Measurements from ENCODE around the gene DGKD.

DGKD gene

GRCh38 chr2:233430081-233430480, 75.8 kb downstream of the DGKD start:
- no peak for DNase-seq

DNA sequence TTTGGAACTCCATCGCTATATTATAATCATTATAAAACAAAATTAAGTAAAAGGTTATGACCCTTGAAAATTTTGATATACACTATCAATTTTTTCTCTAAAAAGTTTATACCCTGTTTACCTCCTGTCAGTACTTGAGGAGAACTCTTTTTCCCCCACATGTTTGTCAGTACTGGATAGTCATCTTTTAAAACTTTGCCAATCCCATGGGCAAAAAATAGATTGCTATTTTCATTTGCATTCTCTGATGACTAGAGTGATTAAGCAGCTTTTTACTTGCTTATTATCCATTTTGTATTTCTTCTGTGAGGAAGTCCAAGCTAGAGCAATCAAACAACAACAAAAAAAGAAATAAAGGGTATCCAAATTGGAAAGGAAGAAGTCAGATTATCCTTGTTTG, 76.4 kb downstream of the DGKD start:
- no peak for DNase-seq

DNA sequence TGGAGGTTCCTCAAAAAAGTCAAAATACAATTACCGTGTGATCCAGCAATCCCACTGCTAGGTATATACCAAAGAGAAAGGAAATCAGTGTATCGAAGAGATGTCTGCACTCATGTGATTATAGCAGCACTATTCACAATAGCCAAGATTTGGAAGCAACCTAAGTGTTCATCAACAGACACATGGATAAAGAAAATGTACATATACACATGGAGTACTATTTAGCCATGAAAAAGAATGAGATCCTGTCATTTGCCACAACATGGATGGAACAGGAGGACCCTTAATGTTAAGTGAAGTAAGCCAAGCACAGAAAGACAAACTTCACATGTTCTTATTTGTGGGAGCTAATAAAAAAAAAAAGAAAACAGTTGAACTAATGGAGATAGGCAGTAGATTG, 78.7 kb downstream of the DGKD start:
- DNase-seq, result no peak

DNA sequence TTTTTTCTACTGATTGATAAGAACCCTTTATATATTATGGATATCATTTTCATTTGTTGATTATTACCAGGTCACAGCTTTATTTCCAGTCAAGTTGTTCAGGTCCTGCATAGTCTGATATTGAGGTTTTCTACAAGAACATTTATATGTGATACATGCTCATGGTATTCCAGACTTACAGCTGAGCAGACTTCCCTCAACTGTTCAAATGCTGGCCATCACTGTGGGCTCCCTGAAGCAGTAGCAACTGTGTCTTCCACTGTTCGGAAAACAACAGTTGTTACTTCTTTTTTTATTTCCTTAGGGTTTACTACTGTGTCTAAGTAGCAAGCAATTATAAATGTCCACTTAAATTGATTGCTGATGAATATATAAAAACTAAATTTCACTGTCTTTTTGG, 79.5 kb downstream of the DGKD start:
- DNase-seq, result no peak

GRCh38 chr2:233434666-233435330, 80.5 kb downstream of the DGKD start:
- no peak for DNase-seq

DNA sequence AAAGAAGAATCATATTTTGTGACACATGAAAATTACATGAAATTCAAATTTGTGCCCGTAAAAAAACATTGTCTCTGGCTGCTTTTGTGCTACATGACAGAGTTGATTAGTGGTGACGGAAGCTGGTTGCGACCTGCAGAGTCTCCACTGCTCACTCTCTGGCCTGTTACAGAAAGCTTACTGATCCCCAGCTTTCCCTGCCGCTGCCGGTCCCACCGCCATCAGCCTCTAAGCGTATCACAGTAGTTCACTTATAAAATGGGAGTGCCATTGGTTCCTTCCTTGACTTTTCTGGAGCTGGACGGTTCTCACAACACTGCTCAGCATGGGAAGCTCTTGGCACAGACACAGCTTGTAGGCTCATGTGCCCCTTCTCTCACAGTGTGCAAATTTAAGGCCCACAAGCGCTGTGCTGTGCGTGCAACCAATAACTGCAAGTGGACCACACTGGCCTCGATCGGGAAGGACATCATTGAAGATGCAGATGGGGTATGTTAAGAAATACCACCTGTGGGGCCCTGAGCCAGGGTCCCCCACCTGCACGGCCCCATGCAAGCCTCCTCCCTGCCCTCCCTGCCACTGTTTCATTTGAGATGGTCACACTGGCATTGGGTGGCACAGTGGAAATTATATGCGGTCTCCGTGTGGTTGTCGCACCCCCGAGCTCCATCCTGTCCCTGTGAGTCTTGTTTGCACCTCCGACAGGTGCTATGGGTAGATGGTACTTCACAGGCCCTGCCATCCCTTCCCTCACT, 81.3 kb downstream of the DGKD start:
- DNase-seq, result no peak

GRCh38 chr2:233436191-233436581, 81.9 kb downstream of the DGKD start:
- DNase-seq, result no peak

DNA sequence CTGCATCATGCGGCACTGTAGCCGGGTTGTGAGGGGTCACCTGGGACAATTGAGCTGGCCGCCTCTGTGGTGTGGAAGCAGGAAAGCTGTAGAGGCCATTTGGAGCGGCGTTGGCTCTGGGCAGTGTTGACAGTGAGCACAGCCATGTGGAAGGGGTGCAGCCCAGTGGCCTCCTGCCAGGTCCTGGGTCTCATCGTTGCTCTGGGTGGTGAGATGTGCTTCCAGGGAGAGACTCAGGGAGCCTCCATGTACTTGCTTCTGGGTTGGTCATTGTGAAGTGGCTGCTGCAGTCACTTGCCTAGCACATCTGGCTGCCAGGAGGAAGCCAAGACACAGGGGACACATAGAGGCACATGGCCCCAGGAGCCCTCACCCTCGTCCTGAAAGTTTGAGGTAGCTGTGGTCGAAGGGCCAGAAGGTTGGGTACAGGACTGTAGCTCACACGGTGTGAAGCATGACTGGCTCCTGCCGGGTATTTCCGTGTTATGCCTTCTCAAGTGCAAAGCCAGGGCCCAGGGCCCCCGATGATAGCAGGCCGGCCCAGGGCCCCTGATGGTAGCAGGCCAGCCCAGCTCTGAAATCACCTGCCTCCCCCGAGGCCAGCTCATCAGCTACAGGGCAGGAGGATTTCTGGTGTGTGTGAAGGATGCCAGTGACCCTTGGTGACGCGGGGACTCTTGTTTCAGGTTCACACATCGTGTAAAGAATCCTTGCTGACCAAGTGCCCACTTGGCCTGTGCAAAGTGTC, 82.6 kb downstream of the DGKD start:
- DNase-seq, result no peak

DNA sequence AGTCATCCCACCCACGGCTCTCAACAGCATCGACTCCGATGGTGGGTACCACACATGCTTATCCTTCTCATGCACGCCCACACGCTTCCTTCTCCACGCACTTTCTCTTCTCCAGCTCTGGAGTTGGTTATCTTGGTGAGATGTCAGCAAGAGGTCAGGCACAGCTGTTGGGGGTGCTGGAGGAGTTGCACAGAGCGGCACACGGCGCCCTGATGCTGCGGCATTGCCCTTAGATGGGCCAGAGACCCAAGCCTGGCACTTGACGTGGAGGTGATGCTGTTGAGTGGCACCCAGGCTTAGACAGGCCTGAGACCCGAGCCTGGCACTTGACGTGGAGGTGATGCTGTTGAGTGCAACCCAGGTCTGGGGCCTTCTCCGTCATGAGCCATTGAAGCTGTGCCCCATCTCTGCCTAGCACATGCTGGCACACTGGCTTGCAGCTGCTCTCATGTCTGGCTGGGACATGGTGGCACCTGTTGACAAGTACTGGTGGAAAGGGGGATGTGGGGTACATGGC, 83.2 kb downstream of the DGKD start:
- no peak for DNase-seq

DNA sequence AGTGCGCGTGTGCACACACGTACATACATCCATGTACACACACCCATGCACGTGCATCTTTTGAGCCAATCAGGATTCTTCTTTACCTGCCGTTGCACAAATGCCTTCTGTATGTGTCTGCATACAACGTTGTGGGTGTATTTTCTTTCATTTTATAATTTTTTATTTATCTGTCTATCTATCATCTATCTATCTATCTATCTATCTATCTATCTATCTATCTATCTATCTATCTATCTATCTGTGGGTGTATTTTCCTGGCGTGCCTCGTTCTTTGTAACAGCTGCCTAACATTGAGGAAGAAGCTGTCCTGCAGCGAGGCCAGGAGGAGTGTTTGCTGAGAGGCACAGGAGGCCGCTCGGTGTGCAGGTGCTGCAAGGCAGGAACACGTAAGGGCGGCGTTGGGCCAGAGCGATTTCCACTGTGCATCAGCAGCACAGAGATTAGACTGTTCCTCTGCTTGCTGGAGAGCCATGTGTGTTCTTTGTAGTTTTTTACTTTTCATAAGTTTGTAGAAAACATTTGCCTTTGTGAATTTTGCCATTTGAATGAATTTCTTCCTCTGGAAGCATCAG, 84.4 kb downstream of the DGKD start:
- DNase-seq, result no peak

DNA sequence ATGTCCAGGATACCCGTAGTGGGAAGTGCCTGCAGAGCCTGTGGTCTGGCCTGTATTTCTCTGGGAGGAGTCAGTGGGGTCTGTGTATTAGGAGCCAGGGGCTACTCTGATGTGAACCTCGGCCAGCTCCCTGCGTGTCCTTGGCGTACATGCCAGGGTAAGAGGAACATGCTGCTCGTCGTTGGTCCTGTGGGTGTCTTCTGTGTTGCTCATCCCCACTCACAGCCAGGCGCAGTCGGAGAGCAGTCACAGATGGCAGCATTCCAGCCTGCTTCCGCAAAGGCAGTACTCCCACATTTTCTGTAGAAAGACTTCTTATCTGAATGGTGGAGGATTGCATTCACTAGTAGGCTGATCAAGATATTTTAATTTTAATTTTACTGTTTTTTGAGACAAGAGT, 84.9 kb downstream of the DGKD start:
- DNase-seq, result no peak

- DNase-seq, result no peak
These were observed 86.0 kb downstream of the DGKD start for GRCh38 chr2:233440314-233440713.

DNA sequence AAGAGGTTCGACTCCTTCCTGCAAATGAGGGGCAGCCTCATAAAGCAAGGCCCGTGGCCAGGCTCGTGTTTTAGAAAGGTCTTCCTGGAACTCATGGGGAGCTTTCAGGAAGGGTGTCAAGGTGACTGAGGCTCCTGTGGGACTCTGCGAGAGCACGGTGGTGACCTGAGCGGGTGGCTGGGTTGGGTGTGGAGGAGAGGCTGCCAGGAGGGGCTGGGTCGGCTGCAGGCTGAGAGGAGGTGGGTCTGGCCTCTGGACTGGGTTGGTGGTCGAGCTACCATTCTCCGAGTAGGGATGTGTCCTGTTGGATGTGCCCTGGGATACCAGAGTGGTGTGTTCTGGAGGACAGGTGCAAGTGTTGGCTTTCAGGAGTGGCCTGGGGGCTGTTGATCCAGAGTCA, 86.4 kb downstream of the DGKD start:
- DNase-seq, result no peak

GRCh38 chr2:233441161-233442027, 87.1 kb downstream of the DGKD start:
- DNase-seq, result no peak

DNA sequence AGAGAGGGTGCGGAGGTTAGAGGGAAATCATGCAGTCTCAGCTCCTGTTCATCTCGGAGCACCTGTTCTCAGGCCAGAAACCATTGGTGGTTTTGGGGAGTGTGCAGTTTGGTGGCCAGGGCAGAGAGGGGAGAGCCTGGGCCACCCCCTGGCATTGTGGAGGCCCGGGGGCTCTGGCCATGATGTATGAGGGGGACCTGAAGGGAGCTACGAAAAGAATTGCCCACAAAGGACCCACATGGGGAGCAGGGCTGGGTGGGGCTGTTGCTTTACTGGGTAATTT, 87.7 kb downstream of the DGKD start:
- DNase-seq, result no peak

DNA sequence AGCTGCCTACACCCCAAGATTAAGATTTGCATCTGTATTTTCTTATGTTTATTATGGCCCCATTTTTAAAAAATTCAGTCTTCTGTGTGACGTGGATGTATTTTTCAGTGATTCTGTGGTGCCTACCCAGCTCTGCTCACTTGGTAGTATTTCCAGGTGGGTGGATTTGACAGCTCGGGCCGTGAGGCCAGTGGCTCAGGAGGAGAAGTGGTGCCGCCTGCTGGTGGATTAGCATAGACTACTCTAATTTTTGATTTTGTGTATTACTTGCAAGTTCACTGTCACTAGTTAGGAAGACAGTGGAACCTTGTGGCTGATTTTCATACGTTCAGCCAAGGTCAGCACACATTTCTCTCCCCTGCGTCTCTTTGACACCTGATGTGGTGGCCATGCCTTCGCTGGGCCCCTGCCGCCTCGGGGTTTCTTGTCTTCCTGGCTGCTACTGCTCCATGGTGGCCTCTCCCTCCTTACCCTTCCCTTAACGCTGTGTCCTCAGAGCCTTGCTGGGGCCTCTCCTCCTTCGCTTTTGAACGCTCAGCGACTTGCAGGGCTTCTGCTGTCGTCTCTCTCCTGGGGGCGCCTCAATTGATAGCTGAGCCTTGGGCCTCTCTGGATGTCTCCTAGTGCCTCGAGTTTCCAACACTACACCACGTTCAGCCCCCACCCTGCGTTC, 89.4 kb downstream of the DGKD start:
- peak; percentile 10 to 64 (median 34) for DNase-seq

DNA sequence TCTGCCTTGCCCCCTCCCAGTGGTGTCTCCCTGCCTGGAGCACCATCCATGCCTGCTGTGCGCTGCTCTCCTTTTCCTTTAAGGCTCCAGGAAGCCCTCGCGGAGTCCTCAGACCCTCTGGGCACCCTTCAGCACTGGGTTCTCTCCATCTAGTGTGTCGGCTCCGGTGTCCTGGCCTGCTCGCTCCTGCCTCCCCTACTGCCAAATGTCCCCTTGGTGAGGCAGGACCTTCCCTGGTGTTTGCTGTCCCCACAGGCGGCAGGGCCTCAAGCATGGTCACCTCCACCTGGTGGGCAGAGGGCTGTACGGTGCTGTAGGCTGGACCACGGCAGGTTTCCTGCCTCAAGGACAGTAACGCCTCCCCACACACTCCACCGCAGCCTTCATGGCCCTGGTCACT, 90.2 kb downstream of the DGKD start:
- no peak for DNase-seq

- DNase-seq, result no peak
These were observed 91.0 kb downstream of the DGKD start for GRCh38 chr2:233445152-233445830.

- no peak for DNase-seq
These were observed 91.8 kb downstream of the DGKD start for GRCh38 chr2:233446121-233446520.

DNA sequence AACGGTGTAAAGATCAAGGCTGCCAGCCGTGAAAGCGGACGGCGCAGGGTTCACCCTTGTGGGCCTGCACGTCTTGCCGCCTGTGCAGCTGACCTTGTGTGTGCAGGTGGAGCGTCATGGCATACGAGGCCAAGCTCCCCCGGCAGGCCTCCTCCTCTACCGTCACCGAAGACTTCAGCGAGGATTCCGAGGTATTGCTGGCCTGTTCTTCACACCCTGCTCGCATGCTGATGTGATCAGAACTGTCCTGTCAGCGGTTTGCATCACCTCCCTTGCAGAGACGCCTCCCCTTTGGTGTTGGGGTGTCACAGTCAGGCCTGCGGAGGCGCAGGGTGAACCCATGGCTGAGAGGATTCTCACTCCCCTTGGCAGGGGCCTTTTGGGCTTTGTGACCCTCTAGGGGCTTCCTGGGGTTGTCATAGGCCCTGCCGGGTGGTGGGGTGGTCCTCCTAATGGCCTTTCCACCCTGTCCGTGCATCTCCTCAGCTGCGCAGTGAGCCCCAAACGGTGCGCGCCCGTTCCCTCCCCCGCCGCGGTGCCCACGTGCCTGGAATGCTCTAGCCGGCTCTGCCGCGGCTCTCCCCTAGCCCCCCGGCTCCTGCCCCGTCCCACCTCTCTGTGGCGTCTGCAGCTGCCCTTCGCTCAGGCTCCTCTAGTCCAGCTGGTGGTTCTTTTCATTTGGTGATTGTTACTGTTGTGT, 92.5 kb downstream of the DGKD start:
- no peak for DNase-seq
